Measurements from ENCODE around the gene PA2G4. TPM values are rescaled to one million over a fixed set of nuclear protein-coding genes. Genes with fewer than 3 reads are reported as not detected.

Gene PA2G4
- total RNA-seq, 1 experiment from 2014 or later, result 111 TPM

- Histone ChIP-seq H3K9me3 (ENCODE audit: low read length) (no peaks in the 10 kb centered on the region), H3K36me3 (ENCODE audit: insufficient read depth, low read length) (peaks cover 45% of the 10 kb centered on the region)
- no peak for DNase-seq
Measured at GRCh38 chr12:56160193-56160763, 55.9 kb downstream of the PA2G4 start.

GRCh38 chr12:56160894-56161689, 56.7 kb downstream of the PA2G4 start:
- H3K27me3 ChIP-seq (ENCODE audit: low read length), result no peaks in the 10 kb centered on the region
- peaks cover 49% of the 10 kb centered on the region for H3K36me3 ChIP-seq (ENCODE audit: insufficient read depth, low read length)
- peak overlapping the region; percentile 80 for H3K4me2 ChIP-seq (ENCODE audit: low read depth, low read length, poor library complexity, severe bottlenecking)
- H3K9ac ChIP-seq (ENCODE audit: low read length), result peak overlapping the region; percentile 93
- H3K4me3 ChIP-seq (ENCODE audit: low read length), result peak overlapping the region; percentile 84; the same call in 1 of the 2 replicates
- no peak for DNase-seq
- H3K27ac ChIP-seq (ENCODE audit: low read length), result peak overlapping the region; percentile 34; the same call in 1 of the 2 replicates
- H2AFZ ChIP-seq (ENCODE audit: low read length), result no peak overlapping the region
- H3K9me3 ChIP-seq (ENCODE audit: low read length), result no peaks in the 10 kb centered on the region
- H3K79me2 ChIP-seq (ENCODE audit: low read length), result peaks cover 27% of the 10 kb centered on the region
- H3K9me2 ChIP-seq (replicated peaks; ENCODE audit: insufficient read depth, low read length), result no peaks in the 10 kb centered on the region
- peaks cover 8% of the 10 kb centered on the region; the same call in 1 of the 2 replicates for H4K20me1 ChIP-seq (ENCODE audit: insufficient read depth, low read depth, low read length)
- H3K4me1 ChIP-seq (ENCODE audit: low read length), result peaks cover 49% of the 10 kb centered on the region

More at GRCh38 chr12:56160193-56160763, 55.9 kb downstream of the PA2G4 start:
- Histone ChIP-seq H3K27ac (ENCODE audit: low read length) (peak overlapping the region; percentile 34; the same call in 1 of the 2 replicates), H2AFZ (ENCODE audit: low read length) (no peak overlapping the region), H3K9me2 (replicated peaks; ENCODE audit: insufficient read depth, low read length) (no peaks in the 10 kb centered on the region), H3K9ac (ENCODE audit: low read length) (peak overlapping the region; percentile 93), H3K27me3 (ENCODE audit: low read length) (no peaks in the 10 kb centered on the region), H3K4me1 (ENCODE audit: low read length) (peaks cover 49% of the 10 kb centered on the region), H4K20me1 (ENCODE audit: insufficient read depth, low read depth, low read length) (peaks cover 8% of the 10 kb centered on the region; the same call in 1 of the 2 replicates), H3K79me2 (ENCODE audit: low read length) (peaks cover 27% of the 10 kb centered on the region), H3K4me3 (ENCODE audit: low read length) (peak overlapping the region; percentile 84), H3K4me2 (ENCODE audit: low read depth, low read length, poor library complexity, severe bottlenecking) (peak overlapping the region; percentile 80)

GRCh38 chr12:56161690-56162351, 57.5 kb downstream of the PA2G4 start:
- no peak overlapping the region for H3K9ac ChIP-seq (ENCODE audit: low read length)
- no peak overlapping the region for H2AFZ ChIP-seq (ENCODE audit: low read length)
- no peaks in the 10 kb centered on the region for H3K9me3 ChIP-seq (ENCODE audit: low read length)
- H3K9me2 ChIP-seq (replicated peaks; ENCODE audit: insufficient read depth, low read length), result no peaks in the 10 kb centered on the region
- H3K36me3 ChIP-seq (ENCODE audit: insufficient read depth, low read length), result peaks cover 49% of the 10 kb centered on the region
- H3K4me1 ChIP-seq (ENCODE audit: low read length), result peaks cover 47% of the 10 kb centered on the region
- no peak overlapping the region for H3K4me2 ChIP-seq (ENCODE audit: low read depth, low read length, poor library complexity, severe bottlenecking)
- H3K4me3 ChIP-seq (ENCODE audit: low read length), result no peak overlapping the region
- H3K79me2 ChIP-seq (ENCODE audit: low read length), result peaks cover 27% of the 10 kb centered on the region
- H3K27ac ChIP-seq (ENCODE audit: low read length), result no peak overlapping the region
- no peak for DNase-seq
- H3K27me3 ChIP-seq (ENCODE audit: low read length), result no peaks in the 10 kb centered on the region
- peaks cover 8% of the 10 kb centered on the region; the same call in 1 of the 2 replicates for H4K20me1 ChIP-seq (ENCODE audit: insufficient read depth, low read depth, low read length)

- DNase-seq, result no peak
- Histone ChIP-seq H2AFZ (ENCODE audit: low read length) (no peak overlapping the region), H4K20me1 (ENCODE audit: insufficient read depth, low read depth, low read length) (peaks cover 8% of the 10 kb centered on the region; the same call in 1 of the 2 replicates), H3K4me1 (ENCODE audit: low read length) (peaks cover 40% of the 10 kb centered on the region), H3K79me2 (ENCODE audit: low read length) (peaks cover 27% of the 10 kb centered on the region), H3K27me3 (ENCODE audit: low read length) (no peaks in the 10 kb centered on the region), H3K27ac (ENCODE audit: low read length) (peak overlapping the region; percentile 13; the same call in 1 of the 2 replicates), H3K36me3 (ENCODE audit: insufficient read depth, low read length) (peaks cover 52% of the 10 kb centered on the region), H3K9me3 (ENCODE audit: low read length) (no peaks in the 10 kb centered on the region), H3K4me2 (ENCODE audit: low read depth, low read length, poor library complexity, severe bottlenecking) (no peak overlapping the region), H3K4me3 (ENCODE audit: low read length) (no peak overlapping the region), H3K9me2 (replicated peaks; ENCODE audit: insufficient read depth, low read length) (no peaks in the 10 kb centered on the region), H3K9ac (ENCODE audit: low read length) (no peak overlapping the region)
Measured at GRCh38 chr12:56162468-56163290, 58.3 kb downstream of the PA2G4 start.

Other genes with a start within 250 kb of the PA2G4 start
- gene PYM1, start 176.7 kb upstream of the PA2G4 start, total RNA-seq (2014; rRNA removed; shearing (Covaris generic); ENCODE audit: low replicate concordance), result 58.9 and 63.8 TPM in 2 replicates
- 70.4 and 88.5 TPM in 2 replicates for gene DGKA, start 173.4 kb upstream of the PA2G4 start, total RNA-seq (2014; rRNA removed; shearing (Covaris generic); ENCODE audit: low replicate concordance)
- 8.8 and 9.7 TPM in 2 replicates for gene PMEL, start 138.5 kb upstream of the PA2G4 start, total RNA-seq (2014; rRNA removed; shearing (Covaris generic); ENCODE audit: low replicate concordance)
- 35.3 and 49.9 TPM in 2 replicates for gene CDK2, start 137.7 kb upstream of the PA2G4 start, total RNA-seq (2014; rRNA removed; shearing (Covaris generic); ENCODE audit: low replicate concordance)
- 43.8 and 62.4 TPM in 2 replicates for gene RAB5B, start 130.5 kb upstream of the PA2G4 start, total RNA-seq (2014; rRNA removed; shearing (Covaris generic); ENCODE audit: low replicate concordance)
- gene SUOX, start 107.3 kb upstream of the PA2G4 start, total RNA-seq (2014; rRNA removed; shearing (Covaris generic); ENCODE audit: low replicate concordance), result 3.1 and 11.0 TPM in 2 replicates
- gene IKZF4, start 83.5 kb upstream of the PA2G4 start, total RNA-seq (2014; rRNA removed; shearing (Covaris generic); ENCODE audit: low replicate concordance), result 1.0 and 7.4 TPM in 2 replicates
- gene RPS26, start 62.6 kb upstream of the PA2G4 start, total RNA-seq (2014; rRNA removed; shearing (Covaris generic); ENCODE audit: low replicate concordance), result 417 and 1,471 TPM in 2 replicates
- gene ERBB3, start 24.4 kb upstream of the PA2G4 start, total RNA-seq (2014; rRNA removed; shearing (Covaris generic); ENCODE audit: low replicate concordance), result not detected in 2 replicates
- 7,506 and 9,874 TPM in 2 replicates for gene RPL41, start 12.1 kb downstream of the PA2G4 start, total RNA-seq (2014; rRNA removed; shearing (Covaris generic); ENCODE audit: low replicate concordance)
- 11.9 and 13.4 TPM in 2 replicates for gene ZC3H10, start 13.7 kb downstream of the PA2G4 start, total RNA-seq (2014; rRNA removed; shearing (Covaris generic); ENCODE audit: low replicate concordance)
- gene ESYT1, start 23.7 kb downstream of the PA2G4 start, total RNA-seq (2014; rRNA removed; shearing (Covaris generic); ENCODE audit: low replicate concordance), result 75.3 and 75.7 TPM in 2 replicates
- 33.1 and 94.4 TPM in 2 replicates for gene MYL6B, start 48.0 kb downstream of the PA2G4 start, total RNA-seq (2014; rRNA removed; shearing (Covaris generic); ENCODE audit: low replicate concordance)
- gene MYL6, start 53.8 kb downstream of the PA2G4 start, total RNA-seq (2014; rRNA removed; shearing (Covaris generic); ENCODE audit: low replicate concordance), result 640 and 780 TPM in 2 replicates
- gene SMARCC2, start 84.9 kb downstream of the PA2G4 start, total RNA-seq (2014; rRNA removed; shearing (Covaris generic); ENCODE audit: low replicate concordance), result 26.2 and 42.2 TPM in 2 replicates
- 52.0 and 63.6 TPM in 2 replicates for gene RNF41, start 117.4 kb downstream of the PA2G4 start, total RNA-seq (2014; rRNA removed; shearing (Covaris generic); ENCODE audit: low replicate concordance)
- 45.6 and 54.2 TPM in 2 replicates for gene NABP2, start 119.8 kb downstream of the PA2G4 start, total RNA-seq (2014; rRNA removed; shearing (Covaris generic); ENCODE audit: low replicate concordance)
- gene SLC39A5, start 125.5 kb downstream of the PA2G4 start, total RNA-seq (2014; rRNA removed; shearing (Covaris generic); ENCODE audit: low replicate concordance), result 0.61 TPM in 1 of 2 replicates, not detected in the other
- gene ANKRD52, start 153.8 kb downstream of the PA2G4 start, total RNA-seq (2014; rRNA removed; shearing (Covaris generic); ENCODE audit: low replicate concordance), result 14.3 and 18.2 TPM in 2 replicates
- gene COQ10A, start 162.4 kb downstream of the PA2G4 start, total RNA-seq (2014; rRNA removed; shearing (Covaris generic); ENCODE audit: low replicate concordance), result 32.7 and 38.9 TPM in 2 replicates
- 80.4 and 158 TPM in 2 replicates for gene CS, start 195.8 kb downstream of the PA2G4 start, total RNA-seq (2014; rRNA removed; shearing (Covaris generic); ENCODE audit: low replicate concordance)
- gene CNPY2, start 211.4 kb downstream of the PA2G4 start, total RNA-seq (2014; rRNA removed; shearing (Covaris generic); ENCODE audit: low replicate concordance), result 85.1 and 107 TPM in 2 replicates
- gene PAN2, start 229.4 kb downstream of the PA2G4 start, total RNA-seq (2014; rRNA removed; shearing (Covaris generic); ENCODE audit: low replicate concordance), result 72.3 and 74.3 TPM in 2 replicates
- gene IL23A, start 234.3 kb downstream of the PA2G4 start, total RNA-seq (2014; rRNA removed; shearing (Covaris generic); ENCODE audit: low replicate concordance), result 5.9 and 8.1 TPM in 2 replicates

Measured in Karpas-422 (cell line).